Stimulated activated naive B cell treated with anti-CD40 and anti-IgM and Interleukin-4, amounts not matched to agents 10 μg/mL and 1 μg/mL and 100 μg/mL, for 72 hours (primary cell): ENCODE data around the gene PIGO.

ENCODE experiments used
- ATAC-seq, 2 donors: fragments of 150-1000 bp; cut with Tn5 transposase; replicated peaks; 2 replicates each; pipeline ENCODE4 v1.10.0; 2021; ENCODE audit warnings: moderate library complexity in 1 of 2
- DNase-seq: peaks from one replicate; pipeline ENCODE4 v3.0.0; 2021
- H3K27ac Mint-ChIP-seq: one replicate; pipeline ENCODE4 v1.8.0; 2022; ENCODE audit warnings: mild to moderate bottlenecking, mixed read lengths
- H3K27me3 Mint-ChIP-seq, 2 donors: one replicate each; pipeline ENCODE4 v1.8.0; 2022; ENCODE audit warnings: mixed read lengths in 2 of 2
- H3K36me3 Mint-ChIP-seq, 2 donors: one replicate each; pipeline ENCODE4 v1.8.0; 2022; ENCODE audit warnings: mixed read lengths in 2 of 2, mild to moderate bottlenecking in 1 of 2
- H3K4me1 Mint-ChIP-seq, 2 donors: one replicate each; pipeline ENCODE4 v1.8.0; 2022; ENCODE audit warnings: mixed read lengths in 2 of 2, mild to moderate bottlenecking in 1 of 2
- H3K4me3 Mint-ChIP-seq, 2 donors: one replicate each; pipeline ENCODE4 v1.8.0; 2022; ENCODE audit warnings: mild to moderate bottlenecking in 2 of 2, mixed read lengths in 2 of 2, moderate library complexity in 1 of 2
- H3K9me3 Mint-ChIP-seq, 2 donors: one replicate each; pipeline ENCODE4 v1.8.0; 2022; ENCODE audit warnings: mixed read lengths in 2 of 2, mild to moderate bottlenecking in 1 of 2

PIGO gene

DNA sequence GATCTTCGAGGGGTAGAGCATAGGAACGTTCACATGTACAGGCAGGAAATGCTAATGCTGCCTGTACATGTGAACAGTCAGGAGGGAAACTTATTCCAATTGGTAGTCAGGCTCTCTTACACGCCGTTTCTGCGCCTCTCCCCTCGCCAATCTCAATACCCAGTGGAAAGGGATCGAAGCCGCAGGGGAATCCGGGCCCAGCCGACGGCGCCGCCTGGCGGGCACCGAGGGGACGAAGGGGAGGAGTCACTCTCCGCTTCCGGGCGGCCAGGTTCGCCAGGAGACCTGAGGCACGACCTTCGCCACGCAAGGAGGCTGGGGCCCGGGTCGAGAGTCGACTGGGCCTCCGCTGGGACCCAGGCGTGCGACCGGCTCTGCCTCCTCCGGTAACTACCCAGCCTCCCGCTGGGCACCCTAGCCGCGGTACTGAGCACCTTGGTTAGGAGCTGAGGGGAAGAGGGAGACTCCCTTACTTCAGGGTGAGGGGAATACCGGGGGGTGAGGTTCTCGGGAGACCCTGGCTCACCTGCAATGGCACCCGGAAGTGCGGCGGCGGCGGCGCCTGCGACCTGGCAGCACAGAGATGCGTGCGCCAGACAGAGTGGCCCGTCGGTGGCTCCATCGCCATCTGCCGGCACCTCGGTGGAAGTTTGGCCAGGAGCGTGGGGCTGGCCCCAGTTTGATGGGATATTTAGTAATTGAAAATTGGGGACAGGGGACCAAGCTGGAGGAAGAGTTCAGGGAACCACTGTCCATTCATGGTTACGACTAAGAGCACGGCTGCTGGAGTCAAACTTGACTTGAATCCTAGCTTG is at the start of gene PIGO:
TSS of gene PIGO (minus strand) at position 557 of the 815 bp plus-strand sequence. CDS start 1,026 bp downstream, outside the sequence.
- peak; percentile 94 for ATAC-seq
- Mint-ChIP-seq H3K36me3 (peaks cover 44 to 67% of the 10 kb centered on the region in 2 donors), H3K27me3 (no peaks in the 10 kb centered on the region), H3K9me3 (no peaks in the 10 kb centered on the region), H3K4me3 (peak within 1 kb of the TSS; percentile 88 to 94), H3K4me1 (peaks cover 40 to 58% of the 10 kb centered on the region in 2 donors), H3K27ac (peak within 1 kb of the TSS; percentile 99)
- DNase-seq, result peak; percentile 88

DNA sequence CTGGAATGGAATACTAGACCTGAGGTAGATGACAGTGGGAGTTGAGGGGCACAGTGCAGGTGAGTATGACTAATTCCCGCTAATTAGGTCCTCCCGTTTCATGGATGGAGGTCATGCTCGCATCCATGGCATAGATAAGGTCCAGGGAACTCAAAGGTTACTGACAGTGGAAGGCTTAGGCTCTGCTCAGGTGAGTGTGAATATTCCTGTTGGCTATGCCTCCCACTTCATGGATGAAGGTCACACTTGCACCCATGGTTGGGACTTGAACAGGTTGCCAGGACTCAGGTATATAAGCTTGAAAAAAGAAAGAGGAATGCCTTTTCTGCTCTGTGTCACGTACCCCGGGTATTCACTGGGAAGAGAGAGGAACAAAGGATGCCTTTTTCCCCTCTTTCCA is 45.6 kb upstream of the PIGO start:
- peaks cover 4 to 6% of the 10 kb centered on the region in 2 donors for H3K27me3 Mint-ChIP-seq
- H3K9me3 Mint-ChIP-seq, result peaks cover 0 to 15% of the 10 kb centered on the region in 2 donors
- no peaks in the 10 kb centered on the region for H3K4me1 Mint-ChIP-seq
- H3K4me3 Mint-ChIP-seq, result no peak overlapping the region
- no peak for ATAC-seq
- H3K36me3 Mint-ChIP-seq, result no peaks in the 10 kb centered on the region
- no peak for DNase-seq
- H3K27ac Mint-ChIP-seq, result no peak overlapping the region

DNA sequence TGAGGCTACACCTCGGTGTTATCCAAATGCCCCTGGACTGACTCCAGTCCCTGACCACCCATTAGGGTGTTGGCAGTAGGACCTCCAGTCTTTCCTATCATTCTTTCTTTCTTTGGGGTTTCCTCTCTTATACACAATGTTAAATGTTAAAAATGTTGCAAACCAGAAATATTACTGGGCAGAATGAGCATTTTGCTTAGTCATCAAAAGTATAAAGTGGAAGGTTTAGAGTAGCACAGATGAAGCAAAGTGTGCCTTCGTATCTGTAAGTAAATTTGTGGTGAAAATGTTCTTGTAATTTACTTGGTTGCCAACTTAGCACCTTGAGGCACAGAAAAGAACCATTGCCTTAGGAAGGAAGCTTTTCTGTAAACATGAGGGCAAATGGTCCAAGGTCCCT is 43.7 kb upstream of the PIGO start:
- Mint-ChIP-seq H3K9me3 (peaks cover 0 to 15% of the 10 kb centered on the region in 2 donors), H3K4me3 (no peak overlapping the region), H3K4me1 (no peaks in the 10 kb centered on the region), H3K27ac (no peak overlapping the region), H3K27me3 (peaks cover 8 to 10% of the 10 kb centered on the region in 2 donors), H3K36me3 (no peaks in the 10 kb centered on the region)
- DNase-seq (no peak), ATAC-seq (no peak)

DNA sequence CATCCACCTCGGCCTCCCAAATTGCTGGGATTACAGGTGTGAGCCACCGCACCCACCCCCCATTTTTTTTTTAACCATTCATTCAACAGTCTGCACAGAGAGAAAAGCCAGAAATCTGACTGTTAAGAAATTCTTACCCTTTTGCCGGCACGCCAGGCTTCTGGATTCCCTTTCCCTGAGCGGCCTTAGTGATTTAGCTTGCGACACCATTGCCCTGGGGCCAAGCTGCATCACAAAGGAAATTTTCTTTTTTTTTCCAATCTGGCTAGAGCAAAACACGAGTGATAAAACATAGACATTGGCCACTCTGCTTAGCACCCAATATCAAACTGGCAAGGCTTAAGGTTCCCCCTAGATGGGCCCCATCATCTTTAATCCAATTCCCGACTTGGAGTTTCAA is 40.5 kb upstream of the PIGO start:
- ATAC-seq (no peak), DNase-seq (no peak)
- H3K4me3 Mint-ChIP-seq, result no peak overlapping the region
- no peaks in the 10 kb centered on the region for H3K36me3 Mint-ChIP-seq
- peaks cover 0 to 8% of the 10 kb centered on the region in 2 donors for H3K9me3 Mint-ChIP-seq
- H3K27me3 Mint-ChIP-seq, result peaks cover 8 to 26% of the 10 kb centered on the region in 2 donors
- H3K27ac Mint-ChIP-seq, result no peak overlapping the region
- no peaks in the 10 kb centered on the region for H3K4me1 Mint-ChIP-seq

DNA sequence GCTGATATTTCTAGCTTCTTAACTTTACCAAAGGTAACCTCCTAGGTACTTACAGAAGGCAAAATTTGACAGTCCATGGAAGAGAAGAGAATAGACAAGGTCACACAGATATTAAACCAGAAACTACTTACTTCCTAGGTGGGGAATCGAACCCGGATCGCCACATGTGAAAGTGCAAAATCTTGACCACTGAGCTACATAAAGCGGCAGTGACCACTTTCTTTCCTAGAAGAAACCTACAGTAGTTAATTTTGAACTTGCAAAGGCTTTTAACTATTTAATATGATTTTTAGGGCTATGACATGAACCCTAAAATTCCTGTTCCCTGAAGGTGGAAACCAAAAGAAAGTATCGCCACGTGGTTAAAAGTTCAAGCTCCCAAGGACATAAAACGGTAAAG is 39.6 kb upstream of the PIGO start:
- DNase-seq (no peak), ATAC-seq (no peak)
- H3K27ac Mint-ChIP-seq, result no peak overlapping the region
- no peak overlapping the region for H3K4me3 Mint-ChIP-seq
- H3K9me3 Mint-ChIP-seq, result peaks cover 0 to 2% of the 10 kb centered on the region in 2 donors
- no peaks in the 10 kb centered on the region for H3K4me1 Mint-ChIP-seq
- H3K36me3 Mint-ChIP-seq, result no peaks in the 10 kb centered on the region
- peaks cover 8 to 26% of the 10 kb centered on the region in 2 donors for H3K27me3 Mint-ChIP-seq

DNA sequence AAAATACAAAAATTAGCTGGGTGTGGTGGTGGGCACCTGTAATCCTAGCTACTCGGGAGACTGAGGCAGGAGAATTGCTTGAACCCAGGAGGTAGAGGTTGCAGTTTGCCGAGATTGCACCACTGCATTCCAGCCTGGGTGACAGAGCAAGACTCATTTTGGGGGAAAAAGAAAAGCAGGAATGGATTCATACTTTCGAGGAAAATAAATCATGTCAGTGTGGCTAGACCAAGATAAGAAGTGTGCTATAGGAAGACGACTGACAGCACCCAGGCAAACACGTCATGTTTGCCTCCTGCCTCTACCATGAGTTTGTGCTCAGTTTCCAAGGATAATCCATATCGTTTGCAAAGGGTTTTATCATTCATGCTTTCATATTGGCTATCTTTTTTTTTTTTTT is 38.5 kb upstream of the PIGO start:
- DNase-seq, result no peak
- Mint-ChIP-seq H3K4me3 (no peak overlapping the region), H3K36me3 (no peaks in the 10 kb centered on the region), H3K27ac (no peak overlapping the region), H3K27me3 (peaks cover 8 to 26% of the 10 kb centered on the region in 2 donors), H3K9me3 (peaks cover 0 to 2% of the 10 kb centered on the region in 2 donors), H3K4me1 (no peaks in the 10 kb centered on the region)
- ATAC-seq, result no peak

DNA sequence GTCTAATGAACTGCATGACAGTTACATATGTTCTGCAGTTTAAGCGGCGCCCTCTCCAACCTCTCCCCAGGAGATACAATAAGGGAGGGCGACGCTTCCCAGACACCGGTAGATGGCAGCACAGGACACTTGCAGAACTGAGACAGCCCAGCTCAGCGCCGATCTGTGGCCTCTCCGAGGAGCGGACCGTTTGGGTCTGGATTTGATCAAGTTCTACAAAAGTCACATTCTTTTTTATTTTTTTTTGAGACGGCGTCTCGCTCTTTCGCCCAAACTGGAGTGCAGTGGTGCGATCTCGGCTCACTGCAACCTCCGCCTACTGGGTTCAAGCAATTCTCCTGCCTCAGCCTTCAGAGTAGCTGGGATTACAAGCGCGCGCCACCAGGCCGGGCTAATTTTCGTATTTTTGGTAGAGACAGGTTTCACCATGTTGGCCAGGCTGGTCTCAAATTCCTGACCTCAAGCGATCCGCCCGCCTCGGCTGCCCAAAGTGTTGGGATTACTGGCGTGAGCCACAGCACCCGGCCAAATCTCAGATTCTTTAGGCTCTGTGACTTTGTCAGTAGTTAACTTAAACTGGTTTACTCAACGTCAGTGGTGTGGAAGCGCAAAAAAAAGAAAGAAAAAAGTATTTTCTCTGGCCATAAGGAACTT is 20.6 kb upstream of the PIGO start:
- Mint-ChIP-seq H3K27me3 (no peaks in the 10 kb centered on the region), H3K27ac (peak overlapping the region; percentile 86), H3K4me1 (peaks cover 30 to 46% of the 10 kb centered on the region in 2 donors), H3K9me3 (no peaks in the 10 kb centered on the region), H3K36me3 (peaks cover 0 to 5% of the 10 kb centered on the region in 2 donors), H3K4me3 (peak overlapping the region; percentile 93 to 96)
- DNase-seq (peak; percentile 80), ATAC-seq (peak; percentile 66 to 70)

DNA sequence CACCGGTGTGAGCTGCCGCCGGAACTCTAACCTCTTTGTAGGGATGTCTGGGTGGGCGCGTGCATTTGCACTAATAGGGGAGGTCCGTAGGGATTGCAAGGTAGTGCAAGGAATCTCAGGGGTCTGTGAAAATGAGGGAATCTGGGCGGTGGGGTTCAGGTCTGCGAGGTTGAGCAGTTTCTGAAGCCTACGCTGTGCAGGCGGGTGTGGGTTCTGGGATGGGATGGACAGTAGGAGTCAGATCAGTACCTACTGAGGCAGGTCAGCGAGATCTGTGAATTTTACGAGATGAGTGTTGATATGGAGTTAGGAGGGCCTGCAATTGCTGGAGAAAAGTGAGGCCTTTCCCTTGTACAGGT is 20.1 kb upstream of the PIGO start:
- Mint-ChIP-seq H3K4me3 (peak overlapping the region; percentile 93 to 96), H3K9me3 (no peaks in the 10 kb centered on the region), H3K36me3 (peaks cover 0 to 5% of the 10 kb centered on the region in 2 donors), H3K4me1 (peaks cover 32 to 51% of the 10 kb centered on the region in 2 donors), H3K27ac (peak overlapping the region; percentile 86), H3K27me3 (no peaks in the 10 kb centered on the region)
- no peak for ATAC-seq
- DNase-seq, result no peak

DNA sequence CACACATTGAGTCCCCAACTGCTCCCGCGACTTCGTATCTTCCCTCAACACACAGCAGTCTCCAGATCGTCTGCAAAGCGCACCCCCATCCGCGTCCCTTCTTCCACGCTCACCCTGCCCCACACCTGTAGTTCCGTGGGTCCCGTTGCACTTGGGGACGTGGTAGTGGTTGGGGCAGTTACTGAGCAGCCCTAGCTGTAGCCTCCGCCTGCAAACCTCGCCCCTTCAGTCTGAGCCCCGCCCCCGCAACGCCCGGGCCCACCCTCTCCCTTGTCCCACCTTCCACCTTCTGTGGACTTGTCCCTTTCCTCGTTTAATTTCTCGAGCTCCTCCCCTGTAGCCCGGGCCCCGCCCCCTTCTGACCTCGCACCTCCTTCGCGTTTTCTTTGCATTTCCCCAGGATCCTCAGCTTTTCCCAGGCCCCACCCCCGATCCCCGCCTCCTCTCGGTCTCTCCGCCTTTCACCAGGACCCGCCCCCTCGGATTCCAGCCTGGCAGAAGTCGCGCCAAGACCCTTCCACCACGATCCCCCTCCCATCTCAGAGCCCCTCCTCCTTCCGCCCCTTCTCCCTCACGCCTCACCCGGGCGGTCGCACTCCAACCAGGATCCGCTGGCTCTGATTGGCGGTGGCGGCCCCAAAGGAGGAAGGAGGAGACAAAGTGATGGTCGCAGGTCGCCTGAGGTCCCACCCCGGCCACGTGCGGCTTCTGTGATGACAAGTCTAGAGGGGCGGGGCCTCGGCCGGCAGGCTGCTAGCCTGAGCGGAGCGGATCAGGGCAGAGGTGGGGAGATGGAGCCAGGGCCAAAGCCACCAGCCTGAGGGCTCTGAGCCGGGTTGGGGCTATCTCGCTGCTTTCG is 19.5 kb upstream of the PIGO start, which contains the start of gene ATOSB:
TSS of gene ATOSB (minus strand) at position 183 of the 859 bp plus-strand sequence. CDS start 7,588 bp downstream, outside the sequence.
- Mint-ChIP-seq H3K27me3 (no peaks in the 10 kb centered on the region), H3K4me1 (peaks cover 34 to 57% of the 10 kb centered on the region in 2 donors)
- ATAC-seq, result peak; percentile 73 to 75

DNA sequence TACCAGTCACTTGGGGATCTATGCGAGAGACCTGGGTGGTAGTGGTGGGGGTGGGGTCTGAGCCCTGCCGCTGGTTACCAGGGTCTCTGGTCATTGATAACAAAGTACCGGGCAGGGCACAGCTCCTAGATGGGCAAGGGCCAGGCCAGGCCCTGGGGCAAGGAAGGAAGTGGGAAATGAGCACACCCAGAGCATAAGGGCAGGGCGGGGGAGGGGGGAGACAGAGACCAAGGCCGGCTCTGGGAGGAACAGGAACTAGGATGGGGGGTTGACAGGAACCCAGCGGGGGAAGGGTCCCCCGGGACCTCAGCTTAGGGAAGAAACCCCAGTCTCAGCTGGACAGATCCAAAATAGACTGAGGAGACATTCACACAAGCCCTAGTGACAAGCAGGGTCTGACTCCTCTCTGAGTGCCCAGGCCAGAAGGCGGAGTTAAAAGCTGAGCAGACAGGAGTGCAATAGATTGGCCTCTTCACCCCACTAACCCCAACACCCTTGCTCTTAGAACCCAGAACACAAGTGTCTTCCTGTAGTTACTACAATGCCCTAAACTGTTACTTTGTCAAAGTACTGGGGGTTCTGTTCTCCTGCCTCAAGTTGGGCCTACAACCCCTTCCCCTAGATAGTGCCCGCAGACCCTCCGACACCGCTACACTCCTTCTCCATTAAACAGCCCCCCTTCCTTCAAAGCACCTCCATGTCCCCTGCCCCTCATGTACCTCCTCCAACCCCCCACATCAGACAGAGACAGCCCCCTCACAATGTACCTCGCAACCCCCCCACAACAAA is 18.6 kb upstream of the PIGO start:
- ATAC-seq (peak; percentile 4 to 18), DNase-seq (peak; percentile 58)
- peaks cover 42 to 66% of the 10 kb centered on the region in 2 donors for H3K4me1 Mint-ChIP-seq
- H3K27ac Mint-ChIP-seq, result peak overlapping the region; percentile 86
- no peaks in the 10 kb centered on the region for H3K9me3 Mint-ChIP-seq
- H3K4me3 Mint-ChIP-seq, result peak overlapping the region; percentile 93 to 96
- H3K36me3 Mint-ChIP-seq, result peaks cover 0 to 5% of the 10 kb centered on the region in 2 donors
- no peaks in the 10 kb centered on the region for H3K27me3 Mint-ChIP-seq

More for the DNA sequence above, 19.5 kb upstream of the PIGO start, which contains the start of gene ATOSB:
- Mint-ChIP-seq H3K4me3 (peak within 1 kb of the TSS; percentile 93 to 96), H3K27ac (peak within 1 kb of the TSS; percentile 86), H3K9me3 (no peaks in the 10 kb centered on the region), H3K36me3 (peaks cover 0 to 5% of the 10 kb centered on the region in 2 donors)
- DNase-seq, result peak; percentile 92

DNA sequence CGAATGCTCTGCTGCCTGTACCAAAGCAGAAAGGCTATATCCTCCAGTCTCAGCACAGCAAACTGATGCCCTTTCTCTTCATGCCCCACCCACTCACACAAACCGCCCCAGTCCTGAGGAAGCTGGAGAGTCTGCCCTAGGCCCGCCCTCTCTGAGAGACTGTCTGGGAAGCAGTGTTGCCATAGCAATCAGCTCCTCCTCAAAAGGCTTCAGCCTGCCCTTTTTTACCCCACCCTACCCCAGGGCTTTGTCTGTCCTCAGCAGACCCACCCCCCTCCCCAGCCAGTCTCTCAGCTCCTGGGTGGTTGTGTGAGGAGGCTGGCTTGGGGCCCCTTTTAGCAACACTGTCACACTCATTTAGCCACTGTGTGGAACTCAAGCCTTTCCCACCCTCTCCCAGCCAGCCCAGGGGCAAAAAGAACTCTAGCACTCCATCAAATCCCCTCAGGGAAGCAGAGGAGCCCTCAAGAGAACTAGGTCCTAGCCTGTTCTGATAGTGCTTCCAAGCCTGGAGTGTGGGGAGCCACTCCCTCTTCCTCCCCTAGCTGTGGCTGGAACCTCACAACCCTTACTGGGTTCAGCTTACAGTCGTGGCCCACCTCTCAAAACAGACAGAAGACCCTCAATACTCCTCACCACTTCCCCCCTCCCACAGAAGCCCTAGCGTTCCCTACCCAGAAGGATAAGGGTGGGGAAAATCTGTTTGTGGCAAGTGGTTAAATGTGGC is 17.9 kb upstream of the PIGO start:
- H3K9me3 Mint-ChIP-seq, result no peaks in the 10 kb centered on the region
- peak overlapping the region; percentile 93 to 96 for H3K4me3 Mint-ChIP-seq
- DNase-seq (peak; percentile 74), ATAC-seq (peak; percentile 28 to 29)
- H3K27ac Mint-ChIP-seq, result peak overlapping the region; percentile 86
- peaks cover 0 to 5% of the 10 kb centered on the region in 2 donors for H3K36me3 Mint-ChIP-seq
- peaks cover 45 to 73% of the 10 kb centered on the region in 2 donors for H3K4me1 Mint-ChIP-seq
- H3K27me3 Mint-ChIP-seq, result no peaks in the 10 kb centered on the region

DNA sequence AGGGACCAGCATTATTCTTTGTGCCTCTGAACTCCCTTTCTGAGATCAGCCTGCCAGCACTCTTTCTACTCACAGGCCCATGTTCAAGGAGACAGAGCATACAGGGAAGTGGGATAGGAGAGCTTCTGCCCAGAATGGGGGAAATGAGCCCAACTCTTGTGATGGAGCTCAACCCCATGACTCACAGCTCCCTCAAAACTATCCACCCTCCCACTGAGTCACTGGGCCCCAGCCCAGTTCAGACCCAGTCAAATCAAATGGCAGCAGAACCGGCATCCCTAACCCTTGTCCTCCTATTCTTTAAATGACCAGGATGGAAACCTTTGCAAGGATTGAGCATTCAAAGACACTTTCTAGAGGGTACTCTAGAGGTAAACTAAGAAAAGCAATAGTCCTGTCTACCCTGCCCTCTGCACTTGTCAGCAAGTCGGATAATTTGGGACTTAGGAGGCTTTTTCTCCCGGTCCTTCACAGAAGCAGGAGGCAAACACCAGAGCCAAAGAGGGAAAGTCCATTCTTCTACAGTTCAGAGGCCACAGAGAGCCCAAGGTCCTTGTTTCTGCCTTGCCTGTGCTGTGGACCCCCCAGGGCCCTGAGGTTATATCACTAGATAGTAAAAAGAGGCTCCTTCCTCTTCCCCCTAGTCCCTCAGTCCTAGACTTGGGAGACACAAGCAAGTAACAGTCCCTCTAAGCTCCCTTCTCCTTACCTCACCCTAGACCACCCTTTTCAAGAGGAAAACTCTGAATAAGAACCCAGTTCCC is 16.0 kb upstream of the PIGO start:
- DNase-seq (no peak), ATAC-seq (no peak)
- H3K4me3 Mint-ChIP-seq, result peak overlapping the region; percentile 84 to 86
- no peaks in the 10 kb centered on the region for H3K27me3 Mint-ChIP-seq
- H3K36me3 Mint-ChIP-seq, result peaks cover 1 to 10% of the 10 kb centered on the region in 2 donors
- no peaks in the 10 kb centered on the region for H3K9me3 Mint-ChIP-seq
- H3K27ac Mint-ChIP-seq, result peak overlapping the region; percentile 92
- peaks cover 45 to 77% of the 10 kb centered on the region in 2 donors for H3K4me1 Mint-ChIP-seq
